WERI-Rb-1 (cell line): ENCODE measurements around the gene STRA6.

ENCODE experiments used
- DNase-seq: peaks from one replicate; pipeline ENCODE4 v3.0.0-alpha.2; 2020
- H3K27ac ChIP-seq: fragments of 250-450 bp; sonication (Bioruptor Pico); 2 replicates; pipeline ENCODE4 v1.5.1; 2020; ENCODE audit warnings: mild to moderate bottlenecking, moderate library complexity
- H3K27me3 ChIP-seq: fragments of 250-450 bp; sonication (Bioruptor Pico); 2 replicates; pipeline ENCODE4 v1.5.1; 2021; ENCODE audit warnings: mild to moderate bottlenecking, low read depth, moderate library complexity; ENCODE audit not compliant: insufficient read depth, severe bottlenecking
- H3K36me3 ChIP-seq: fragments of 250-450 bp; sonication (Bioruptor Pico); 2 replicates; pipeline ENCODE4 v1.5.1; 2020; ENCODE audit warnings: mild to moderate bottlenecking, moderate library complexity
- H3K4me3 ChIP-seq: 2 replicates; pipeline ENCODE4 v1.5.1; 2011; ENCODE audit warnings: low read depth, mild to moderate bottlenecking, control low read depth, low read length
- H3K9me3 ChIP-seq: fragments of 250-450 bp; sonication (Bioruptor Pico); 2 replicates; pipeline ENCODE4 v1.5.1; 2021; ENCODE audit warnings: mild to moderate bottlenecking, moderate library complexity; ENCODE audit not compliant: severe bottlenecking
- TF ChIP-seq, protein P1 (sequence below): IDR thresholded peaks from 2 replicates; pipeline ENCODE4 v1.5.1; 2011; ENCODE audit warnings: low read depth, mild to moderate bottlenecking, control low read depth, inconsistent platforms, low read length

STRA6 gene

DNA sequence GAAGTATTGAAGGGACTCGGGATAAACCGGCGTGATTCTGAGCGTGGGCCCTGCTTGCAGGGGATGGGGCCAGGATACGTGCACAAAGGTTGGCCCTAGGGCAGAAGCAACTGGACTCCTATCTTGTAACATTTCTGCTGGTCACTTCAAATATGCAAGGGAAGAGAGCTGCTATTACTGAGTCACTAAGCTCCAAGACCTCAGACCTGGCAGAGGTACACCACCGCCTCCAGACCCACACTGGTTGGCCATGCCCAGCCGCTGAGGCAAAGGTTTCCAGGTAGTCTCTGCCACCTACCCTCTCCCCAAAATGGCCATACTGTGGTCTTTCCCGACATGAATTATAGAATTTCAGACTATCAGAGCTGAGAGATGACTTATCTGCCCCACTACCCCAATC is 13.4 kb upstream of the STRA6 start:
- TF ChIP-seq, protein P1, sequence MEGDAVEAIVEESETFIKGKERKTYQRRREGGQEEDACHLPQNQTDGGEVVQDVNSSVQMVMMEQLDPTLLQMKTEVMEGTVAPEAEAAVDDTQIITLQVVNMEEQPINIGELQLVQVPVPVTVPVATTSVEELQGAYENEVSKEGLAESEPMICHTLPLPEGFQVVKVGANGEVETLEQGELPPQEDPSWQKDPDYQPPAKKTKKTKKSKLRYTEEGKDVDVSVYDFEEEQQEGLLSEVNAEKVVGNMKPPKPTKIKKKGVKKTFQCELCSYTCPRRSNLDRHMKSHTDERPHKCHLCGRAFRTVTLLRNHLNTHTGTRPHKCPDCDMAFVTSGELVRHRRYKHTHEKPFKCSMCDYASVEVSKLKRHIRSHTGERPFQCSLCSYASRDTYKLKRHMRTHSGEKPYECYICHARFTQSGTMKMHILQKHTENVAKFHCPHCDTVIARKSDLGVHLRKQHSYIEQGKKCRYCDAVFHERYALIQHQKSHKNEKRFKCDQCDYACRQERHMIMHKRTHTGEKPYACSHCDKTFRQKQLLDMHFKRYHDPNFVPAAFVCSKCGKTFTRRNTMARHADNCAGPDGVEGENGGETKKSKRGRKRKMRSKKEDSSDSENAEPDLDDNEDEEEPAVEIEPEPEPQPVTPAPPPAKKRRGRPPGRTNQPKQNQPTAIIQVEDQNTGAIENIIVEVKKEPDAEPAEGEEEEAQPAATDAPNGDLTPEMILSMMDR = no peak
- no peaks in the 10 kb centered on the region for H3K9me3 ChIP-seq
- peaks cover 18% of the 10 kb centered on the region for H3K36me3 ChIP-seq
- no peak overlapping the region for H3K4me3 ChIP-seq
- H3K27me3 ChIP-seq = no peaks in the 10 kb centered on the region
- DNase-seq = no peak
- no peak overlapping the region for H3K27ac ChIP-seq

DNA sequence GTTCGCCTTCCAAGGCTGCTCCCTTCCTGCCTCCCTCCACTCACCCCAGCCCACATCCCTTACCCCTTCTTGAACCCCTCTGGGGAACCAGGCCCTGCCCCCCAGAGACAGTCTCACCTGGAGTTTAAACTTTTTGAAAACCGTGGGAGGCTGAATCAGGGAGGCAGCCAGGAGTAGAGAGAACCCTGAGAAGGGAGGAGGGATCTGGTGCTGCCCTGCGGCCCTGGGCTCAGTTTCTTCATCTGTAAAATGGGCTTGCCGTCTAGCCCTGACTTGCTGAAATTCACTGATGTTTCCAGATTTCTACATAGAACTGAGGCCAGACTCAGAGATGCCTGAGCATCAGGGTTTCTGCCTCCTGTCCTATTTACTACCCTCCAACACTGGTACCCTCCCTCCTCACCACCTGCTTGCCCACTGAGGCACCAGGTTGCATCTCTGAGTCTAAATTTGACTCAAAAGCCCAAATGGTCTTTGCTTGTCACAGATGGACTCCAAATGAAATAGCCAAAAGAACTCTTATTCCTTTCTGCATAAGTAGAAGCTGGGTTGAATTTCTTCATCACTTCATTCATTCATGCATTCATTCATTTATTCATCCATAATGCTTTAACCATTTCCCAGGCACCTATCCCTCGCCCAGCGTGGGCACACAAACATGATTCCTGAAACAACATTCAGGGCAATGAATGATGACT is 11.9 kb upstream of the STRA6 start:
- H3K36me3 ChIP-seq = peaks cover 27% of the 10 kb centered on the region
- no peaks in the 10 kb centered on the region for H3K9me3 ChIP-seq
- H3K27me3 ChIP-seq = no peaks in the 10 kb centered on the region
- H3K4me3 ChIP-seq = no peak overlapping the region
- TF ChIP-seq, protein P1 = no peak
- no peak overlapping the region for H3K27ac ChIP-seq
- DNase-seq = no peak

DNA sequence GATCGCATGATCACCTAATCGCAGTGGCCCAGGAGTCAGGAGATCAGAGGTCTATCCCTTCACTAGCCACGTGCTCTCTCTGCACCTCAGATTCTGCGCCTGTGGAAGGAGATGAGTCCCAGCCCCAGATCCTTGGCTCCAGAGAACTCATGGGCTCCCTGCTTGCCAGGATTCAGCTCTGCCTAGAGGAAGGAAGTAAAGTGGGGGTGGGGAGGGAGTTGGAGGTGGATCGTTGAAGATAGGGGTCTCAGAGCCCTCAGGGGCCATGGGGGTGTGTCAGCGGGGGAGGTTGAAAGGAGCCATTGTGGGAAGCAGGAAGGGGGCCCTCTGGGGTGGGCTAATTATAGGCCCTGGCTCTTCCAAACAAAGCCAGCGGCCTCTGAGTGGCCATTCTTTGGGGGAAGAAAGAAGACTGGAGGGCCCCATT is 11.3 kb upstream of the STRA6 start:
- Histone ChIP-seq H3K27me3 (no peaks in the 10 kb centered on the region), H3K4me3 (no peak overlapping the region), H3K27ac (no peak overlapping the region; the same call in 1 of the 2 replicates), H3K9me3 (no peaks in the 10 kb centered on the region), H3K36me3 (peaks cover 27% of the 10 kb centered on the region)
- DNase-seq = no peak
- TF ChIP-seq, protein P1 = no peak

DNA sequence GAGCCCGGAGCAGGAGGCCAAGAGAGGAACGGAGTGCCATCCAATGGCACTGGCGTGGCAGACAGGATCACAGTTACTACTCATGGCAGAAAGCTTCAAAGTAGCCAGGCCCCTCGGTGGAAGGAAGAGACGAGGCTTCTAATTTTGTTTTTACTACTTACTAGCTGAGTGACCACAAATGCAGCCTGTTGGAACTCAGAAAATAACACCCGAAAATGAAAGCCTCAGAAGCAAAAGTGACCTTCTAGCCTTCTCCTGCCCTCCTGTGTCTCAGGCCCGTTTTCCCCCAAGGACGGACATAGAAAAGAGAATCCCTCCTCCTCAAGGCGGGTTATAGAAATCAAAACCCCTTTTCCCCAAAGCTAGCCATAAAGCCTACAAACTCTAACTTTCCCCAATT is 9.9 kb upstream of the STRA6 start:
- peak overlapping the region; percentile 47 for H3K27ac ChIP-seq
- peaks cover 34% of the 10 kb centered on the region for H3K36me3 ChIP-seq
- no peaks in the 10 kb centered on the region for H3K27me3 ChIP-seq
- no peaks in the 10 kb centered on the region for H3K9me3 ChIP-seq
- no peak for DNase-seq
- TF ChIP-seq, protein P1 = no peak
- H3K4me3 ChIP-seq = no peak overlapping the region

DNA sequence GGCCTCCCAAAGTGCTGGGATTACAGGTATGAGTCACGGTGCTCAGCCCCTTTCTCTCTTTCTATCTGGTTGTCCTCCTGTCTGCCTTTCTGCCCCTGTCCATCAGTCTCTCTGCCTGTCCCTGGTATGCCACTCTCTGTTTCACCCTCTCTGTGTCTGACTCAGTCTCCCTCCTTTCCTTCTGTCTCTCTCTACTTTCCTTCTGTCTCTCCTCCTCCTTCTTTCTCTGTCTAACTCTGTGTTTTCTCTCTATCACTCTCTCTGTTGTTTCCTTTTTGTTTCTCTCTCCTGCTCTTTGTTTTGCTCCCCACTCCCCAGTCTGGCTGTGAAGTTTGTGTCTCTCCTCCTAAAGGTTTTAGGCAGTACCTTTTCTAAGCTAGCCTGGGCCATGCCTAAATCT is 9.1 kb upstream of the STRA6 start:
- H3K4me3 ChIP-seq = no peak overlapping the region
- H3K27ac ChIP-seq = peak overlapping the region; percentile 47
- TF ChIP-seq, protein P1 = no peak
- no peaks in the 10 kb centered on the region for H3K27me3 ChIP-seq
- H3K36me3 ChIP-seq = peaks cover 36% of the 10 kb centered on the region
- DNase-seq = no peak
- no peaks in the 10 kb centered on the region for H3K9me3 ChIP-seq

DNA sequence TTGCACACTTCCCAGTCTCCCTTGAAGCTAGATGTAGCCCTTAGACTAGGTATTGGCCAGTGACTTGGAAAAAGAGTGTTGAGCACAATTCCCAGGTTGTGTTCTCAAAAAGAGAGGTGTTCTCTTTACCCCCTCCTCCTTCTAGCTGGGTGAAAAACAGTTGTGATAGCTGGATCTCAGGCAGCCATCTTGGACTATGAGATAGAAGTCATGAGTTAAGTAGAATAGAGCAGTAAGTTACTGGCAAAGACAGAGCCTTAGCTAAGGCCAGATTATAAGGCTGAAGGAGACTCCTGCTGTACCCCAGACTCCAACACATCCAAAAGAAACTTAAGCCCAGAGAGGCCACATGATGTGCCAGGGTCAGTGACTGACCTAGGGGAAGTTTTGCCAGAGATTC is 8.1 kb upstream of the STRA6 start:
- no peaks in the 10 kb centered on the region for H3K27me3 ChIP-seq
- H3K36me3 ChIP-seq = peaks cover 36% of the 10 kb centered on the region
- no peaks in the 10 kb centered on the region for H3K9me3 ChIP-seq
- TF ChIP-seq, protein P1 = no peak
- no peak overlapping the region for H3K27ac ChIP-seq
- no peak overlapping the region for H3K4me3 ChIP-seq
- DNase-seq = no peak
